Posterior vena cava (tissue), 2 donors: ENCODE measurements around the gene RRBP1. TPM values are rescaled to one million over a fixed set of nuclear protein-coding genes. Genes with fewer than 3 reads are reported as not detected.

Experiments used
- DNase-seq: peaks from one replicate; pipeline ENCODE4 v3.0.0-alpha.2; 2020; ENCODE audit warnings: low spot score
- intact Hi-C, 2 donors: fragments of 100-400 bp; cut with DNase I; formaldehyde crosslinking; loops; one replicate each; pipeline versions ENCODE4 v1.14.1 to v1.14.2; 2022 to 2023
- total RNA-seq, 2 donors: library from RNA; stranded (reverse); fragmentation: NEBNext Ultra II Directional; extraction: Animal tissue kit (Norgen Biotek cat#: 25700); gene quantifications; one replicate each; pipeline ENCODE4 v1.2.1, GENCODE V29; 2021
- donor health status: DM: yes; HTN: yes; CAD: no.
- donor health status: DM: yes; HTN: yes; CAD: no.

Gene RRBP1
- total RNA-seq, 2 donors from 2014 or later, result 128 TPM

- DNase-seq, result peak; percentile 77
- intact Hi-C loops, result loop anchor here (1.0 to 5.0 kb wide), 4 partner anchors 81 to 114 kb away; no protein-coding TSS in a partner anchor
Observed at GRCh38 chr20:17617868-17618672, 64.0 kb downstream of the RRBP1 start.

DNA sequence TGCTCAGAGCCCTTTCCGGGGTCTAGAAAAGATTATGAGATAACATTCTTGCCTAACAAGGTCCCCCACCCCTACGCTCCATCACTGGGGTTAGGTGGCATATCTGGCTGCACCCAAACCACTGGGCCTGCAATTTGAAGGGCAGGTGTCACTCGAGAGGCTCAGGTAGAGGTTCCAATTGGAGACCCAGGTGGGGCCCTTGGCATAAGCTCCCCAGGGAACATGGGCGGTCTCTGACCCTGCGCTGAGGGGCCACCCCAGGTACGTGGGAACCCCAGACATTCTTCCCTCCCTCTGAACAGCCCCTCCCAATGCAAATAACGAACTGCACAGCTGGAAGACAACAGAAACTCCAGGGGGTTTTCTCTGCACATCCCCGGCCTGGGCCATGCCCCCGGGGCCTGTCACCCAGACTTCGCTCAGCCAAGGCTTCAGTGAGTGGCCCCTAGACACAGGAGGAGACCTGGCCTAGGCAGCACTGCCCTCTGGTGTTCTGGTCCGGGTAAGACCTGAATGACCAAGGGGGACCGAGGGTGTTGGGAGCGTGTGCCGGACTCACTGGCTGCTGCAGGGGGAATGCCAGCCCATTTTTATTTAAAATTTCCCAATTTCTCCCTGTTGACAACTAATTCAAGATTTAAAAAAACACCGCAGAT lies 64.7 kb downstream of the RRBP1 start:
- intact Hi-C loops, result loop anchor here (1.0 to 5.0 kb wide), 3 partner anchors 80 to 113 kb away; no protein-coding TSS in a partner anchor
- DNase-seq, result peak; percentile 86

- DNase-seq, result peak; percentile 78
- intact Hi-C loops, result loop anchor here (1.0 to 5.0 kb wide), 3 partner anchors 79 to 112 kb away; no protein-coding TSS in a partner anchor
Observed at GRCh38 chr20:17616480-17617211, 65.4 kb downstream of the RRBP1 start.

- intact Hi-C loops, result loop anchor here (2.0 to 5.0 kb wide), 2 partner anchors 79 kb away; no protein-coding TSS in a partner anchor
- DNase-seq, result peak; percentile 76
Observed at GRCh38 chr20:17615645-17616479, 66.2 kb downstream of the RRBP1 start.

GRCh38 chr20:17614812-17615644 lies 67.0 kb downstream of the RRBP1 start:
- intact Hi-C loops, result loop anchor here (5.0 kb wide), 2 partner anchors 43 to 78 kb away; partner anchors contain the start of gene DSTN (in 1 of the 2)
- DNase-seq, result peak; percentile 81

DNA sequence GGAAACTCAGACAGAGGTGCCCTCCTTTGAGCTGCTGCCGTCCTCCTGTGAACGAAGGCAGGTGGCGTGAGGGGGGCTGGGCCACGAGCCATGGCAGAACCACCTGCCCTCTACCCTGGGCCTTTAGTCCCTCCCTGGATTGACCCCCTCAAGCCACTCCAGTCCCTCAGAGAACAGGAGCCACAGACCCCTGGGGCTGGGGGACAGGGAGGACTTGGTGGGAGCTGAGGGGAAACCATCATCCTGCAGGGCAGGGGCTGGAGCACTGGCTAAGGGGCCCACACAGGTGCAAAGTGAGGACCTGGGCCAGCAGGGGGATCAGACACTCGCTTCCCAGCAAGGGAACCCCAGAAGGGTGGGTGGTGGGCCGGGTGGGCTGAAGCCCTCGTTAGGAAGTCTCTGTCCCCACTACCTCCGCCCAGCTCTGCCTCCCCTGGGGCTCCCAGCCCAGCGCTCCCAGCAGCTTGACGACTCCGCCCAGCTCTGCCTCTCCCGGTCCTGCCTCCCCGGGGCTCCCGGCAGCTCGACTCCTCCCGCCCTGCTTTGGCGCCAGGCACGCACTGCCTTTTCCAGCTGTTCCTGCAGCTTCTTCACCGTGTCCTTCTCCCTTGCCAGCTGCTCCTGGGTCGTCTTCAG lies 67.7 kb downstream of the RRBP1 start:
- intact Hi-C loops, result loop anchor here in 1 of 2 donors (5.0 kb wide), 1 partner anchor 42 kb away; the partner anchor contains the start of gene DSTN
- DNase-seq, result peak; percentile 92

DNA sequence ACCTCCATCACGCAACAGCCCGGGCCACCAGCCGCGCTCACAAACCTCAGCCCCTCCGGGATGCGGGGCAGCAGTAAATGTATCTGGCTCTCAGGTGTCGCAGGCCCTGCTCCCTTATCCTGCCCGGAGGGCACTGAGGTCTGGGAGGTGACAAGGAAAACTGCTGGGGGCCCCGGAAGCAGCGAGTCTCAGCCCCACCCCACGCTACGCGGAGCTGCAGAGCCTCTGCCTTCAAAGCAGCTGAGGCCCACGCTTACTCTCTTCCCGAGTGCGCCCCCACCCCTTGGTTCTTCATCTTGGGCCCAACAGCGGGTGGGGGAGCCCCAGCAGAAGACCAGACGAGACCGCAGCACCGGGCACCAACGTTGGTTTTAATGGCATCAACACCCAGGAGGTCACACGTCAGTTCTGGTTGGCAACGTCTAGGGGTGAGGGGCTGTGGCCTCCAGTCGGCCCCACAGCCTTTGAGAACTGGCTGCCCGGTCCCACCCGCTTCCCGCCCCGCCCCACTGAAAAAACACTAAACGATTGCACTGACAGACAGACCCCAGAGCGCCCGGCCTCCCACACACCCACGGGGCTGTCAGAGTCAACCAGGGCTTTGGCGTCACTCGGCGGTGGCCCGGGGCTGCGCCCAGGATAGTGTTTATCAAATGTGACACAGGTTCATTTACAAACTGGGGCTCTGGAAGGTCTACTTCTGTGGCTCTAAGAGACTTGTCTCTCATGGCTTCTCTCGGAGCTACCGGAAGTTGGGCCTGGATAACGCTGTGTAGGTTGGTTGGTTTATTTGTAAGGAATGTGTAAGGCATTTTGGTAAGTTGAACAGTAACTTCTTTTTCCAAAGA lies 68.5 kb downstream of the RRBP1 start:
- DNase-seq, result peak; percentile 83
- intact Hi-C loops, result loop anchor here in 1 of 2 donors (5.0 kb wide), 1 partner anchor 41 kb away; the partner anchor contains the start of gene DSTN

DNA sequence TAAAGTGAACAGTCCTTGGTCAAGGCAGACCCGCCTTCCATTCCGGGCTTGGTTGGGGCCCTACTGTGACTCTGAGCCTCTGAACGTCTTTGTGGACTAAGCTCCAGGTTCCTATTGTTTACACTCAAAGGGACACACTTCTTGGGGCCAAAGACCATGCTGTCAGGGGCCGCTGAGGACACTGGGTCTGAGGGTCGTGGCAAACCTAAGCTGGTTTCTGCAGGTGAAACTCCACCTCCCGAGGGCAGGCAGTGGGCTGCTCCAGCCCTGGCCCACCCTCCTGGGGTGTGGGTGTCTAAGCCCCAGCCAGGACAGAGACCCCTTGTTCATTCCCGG lies 69.1 kb downstream of the RRBP1 start:
- intact Hi-C loops, result loop anchor here in 1 of 2 donors (5.0 kb wide), 1 partner anchor 41 kb away; the partner anchor contains the start of gene DSTN
- DNase-seq, result peak; percentile 73

DNA sequence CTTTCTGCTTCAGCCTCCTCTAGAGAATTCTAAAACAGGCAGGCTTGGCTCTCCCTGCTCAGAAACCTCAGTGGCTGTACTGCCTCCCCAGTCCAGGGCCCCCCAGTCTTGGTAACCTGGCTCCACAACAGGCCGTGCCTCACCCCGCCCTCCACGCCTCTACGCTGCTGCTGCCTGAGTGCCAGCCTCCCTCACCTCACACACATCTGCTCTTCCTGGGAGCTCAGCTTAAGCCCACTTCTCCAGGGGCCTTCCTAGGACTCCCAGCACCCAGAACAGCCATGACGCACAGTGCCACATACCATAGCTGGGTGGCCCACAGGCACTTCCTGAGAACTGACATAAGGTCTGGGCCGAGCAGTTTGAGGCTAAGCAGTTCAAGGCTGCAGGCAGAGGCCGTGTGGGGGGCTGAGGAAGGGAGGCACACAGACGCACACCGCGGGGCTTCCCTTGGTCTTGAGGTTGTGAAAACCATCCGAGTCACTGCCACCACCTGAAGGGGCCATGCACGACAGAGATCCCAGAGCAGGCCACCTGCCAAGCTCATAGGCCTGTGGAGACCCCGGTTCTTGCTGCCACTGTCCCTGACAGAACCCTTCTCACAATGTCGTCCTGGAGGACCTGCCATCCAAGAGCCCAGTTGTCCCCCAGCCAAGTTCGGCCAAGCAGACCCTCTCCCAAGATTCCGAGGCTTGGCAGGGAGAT lies 69.6 kb downstream of the RRBP1 start:
- peak; percentile 85 for DNase-seq
- intact Hi-C loops, result loop anchor here in 1 of 2 donors (5.0 kb wide), 1 partner anchor 40 kb away; the partner anchor contains the start of gene DSTN

GRCh38 chr20:17611540-17612286 lies 70.3 kb downstream of the RRBP1 start:
- intact Hi-C loops, result loop anchor here in 1 of 2 donors (5.0 kb wide), 1 partner anchor 39 kb away; the partner anchor contains the start of gene DSTN
- peak; percentile 81 for DNase-seq

GRCh38 chr20:17611290-17611539 lies 70.8 kb downstream of the RRBP1 start:
- intact Hi-C loops, result loop anchor here in 1 of 2 donors (5.0 kb wide), 1 partner anchor 39 kb away; the partner anchor contains the start of gene DSTN
- DNase-seq, result no peak

DNA sequence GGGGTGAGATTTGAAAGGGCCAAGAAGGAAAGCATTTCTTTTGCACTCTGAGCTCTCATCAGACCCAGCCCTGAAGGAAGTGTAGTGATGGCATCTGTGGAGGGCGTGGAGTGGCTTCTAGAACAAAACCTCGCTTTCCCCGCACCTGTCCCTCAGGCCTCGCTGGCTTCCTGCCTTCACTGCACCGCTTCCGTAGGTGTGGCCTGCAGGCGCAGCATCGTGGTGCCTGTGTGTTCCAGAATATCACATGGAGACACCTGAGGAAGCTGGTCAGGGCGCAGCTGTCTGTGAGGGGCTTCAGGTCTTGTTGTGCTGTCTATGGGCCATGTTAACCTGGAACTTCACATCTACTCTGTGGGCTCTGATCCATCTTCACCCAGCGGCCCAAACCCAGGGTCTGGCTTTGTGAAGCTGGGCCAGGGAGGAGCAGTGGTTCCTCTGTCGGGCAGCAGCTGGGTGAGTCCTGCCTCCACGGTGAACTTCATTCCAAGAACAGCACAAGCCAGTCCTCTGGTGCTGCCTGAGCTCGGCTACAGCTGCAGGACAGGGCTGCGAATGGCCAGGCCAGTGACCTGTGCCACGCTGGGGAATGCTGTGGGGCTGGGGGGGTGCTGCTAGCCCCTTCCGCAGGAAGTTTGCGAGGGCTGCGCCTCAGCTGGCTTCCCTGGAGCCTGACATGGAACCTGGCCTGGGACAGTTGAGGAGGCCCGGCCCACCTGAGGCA lies 71.3 kb downstream of the RRBP1 start:
- intact Hi-C loops, result loop anchor here in 1 of 2 donors (5.0 kb wide), 1 partner anchor 38 kb away; the partner anchor contains the start of gene DSTN
- DNase-seq, result peak; percentile 79

GRCh38 chr20:17609811-17610377 lies 72.1 kb downstream of the RRBP1 start:
- intact Hi-C loops, result loop anchor here in 1 of 2 donors (5.0 kb wide), 1 partner anchor 38 kb away; the partner anchor contains the start of gene DSTN
- peak; percentile 35 for DNase-seq
